Measurements from ENCODE around the gene IMMP2L.
"Not testable (repeated sequence)": the region's sequence is repeated elsewhere in the genome, so short reads cannot be mapped to it uniquely, and the experiment has no call there.

Gene IMMP2L

DNA sequence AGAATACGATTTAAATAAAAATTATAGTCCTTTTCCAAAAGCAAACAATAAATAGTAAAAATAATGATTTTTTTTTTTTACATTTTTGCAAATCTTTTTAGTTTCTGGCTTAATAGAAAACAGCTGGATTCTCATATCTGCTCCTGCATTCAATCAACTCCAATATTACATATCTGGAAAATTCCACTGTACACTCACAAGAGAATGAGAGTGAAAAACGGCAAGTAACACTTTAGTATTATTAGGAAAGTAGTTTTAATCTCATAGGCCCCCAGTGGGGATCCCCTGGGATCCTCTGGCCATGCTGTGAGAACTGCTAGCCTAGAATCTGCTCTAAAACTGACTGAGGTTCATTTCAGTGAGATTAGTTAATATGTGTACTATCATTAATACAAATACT lies 599.9 kb downstream of the IMMP2L start:
- DNase-seq, result no peak

DNA sequence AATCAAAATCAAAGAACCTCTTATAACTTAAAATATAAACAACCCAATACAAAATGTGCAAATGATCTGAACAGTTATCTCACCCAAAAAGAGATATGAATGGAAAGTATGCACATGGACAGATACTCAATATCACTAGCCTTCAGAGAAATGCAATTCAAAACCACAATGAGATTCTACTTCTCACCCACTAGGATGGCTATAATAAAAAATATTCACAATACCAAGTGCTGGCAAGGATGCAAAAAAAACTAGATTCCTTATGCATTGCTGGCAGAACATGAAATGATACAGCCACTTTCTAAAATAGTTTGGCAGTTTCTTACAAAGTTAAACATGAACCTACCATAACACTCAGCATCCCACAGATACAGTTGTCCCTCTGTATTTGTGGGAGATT lies 601.5 kb downstream of the IMMP2L start:
- no peak for DNase-seq

GRCh38 chr7:110948280-110948679 lies 614.0 kb downstream of the IMMP2L start:
- no peak for DNase-seq

DNA sequence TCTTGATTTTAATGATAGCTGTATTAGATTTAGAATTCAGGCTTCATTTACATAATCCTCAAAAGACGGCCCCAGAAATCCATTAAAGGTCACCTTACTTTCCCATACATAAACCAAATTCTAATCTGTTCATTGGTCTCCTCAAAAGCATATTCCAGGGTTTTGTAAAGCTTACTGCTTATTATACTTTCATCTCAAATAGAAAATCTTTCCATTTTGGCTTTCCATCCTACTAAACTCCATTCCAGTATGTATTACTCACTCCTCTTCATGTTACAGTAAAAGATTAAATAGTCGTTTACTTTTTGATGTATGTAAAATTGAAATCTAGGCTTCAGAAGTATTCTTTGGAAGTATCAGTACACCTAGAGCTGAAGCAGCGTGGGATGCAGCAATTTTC lies 614.9 kb downstream of the IMMP2L start:
- no peak for DNase-seq

DNA sequence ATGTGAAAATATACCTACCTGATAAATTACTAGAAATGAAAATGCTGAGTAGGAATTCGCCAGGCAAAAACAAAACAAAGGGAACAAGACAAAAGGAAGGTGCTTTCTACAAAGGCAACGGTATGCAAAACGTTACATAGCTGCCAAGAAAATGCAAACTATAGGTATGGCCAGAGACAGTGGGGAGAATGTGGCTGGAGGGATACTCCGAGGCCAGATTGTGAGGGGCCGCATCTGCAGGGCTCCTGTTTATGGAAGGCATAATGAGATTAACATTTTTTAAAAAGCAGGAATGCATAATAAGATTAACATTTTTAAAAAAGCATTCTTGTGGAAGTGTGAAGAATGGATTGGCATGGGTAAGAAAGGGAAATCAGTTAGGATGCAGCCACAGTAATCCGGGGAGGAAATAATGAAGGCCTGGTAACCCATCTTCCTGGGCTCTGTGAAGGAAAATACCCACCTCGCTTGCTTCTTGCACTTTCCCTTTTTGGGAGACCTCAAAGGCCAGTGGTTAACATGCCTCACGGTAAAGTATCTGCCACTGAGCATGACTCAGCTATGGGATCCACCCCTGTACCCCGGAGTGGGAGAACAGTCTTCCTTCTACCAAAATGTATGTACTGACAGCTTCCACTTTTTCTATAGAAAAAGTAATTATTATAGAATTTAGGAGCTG lies 617.2 kb downstream of the IMMP2L start:
- no peak for DNase-seq

- no peak for DNase-seq
These were observed 617.8 kb downstream of the IMMP2L start for GRCh38 chr7:110944448-110944847.

DNA sequence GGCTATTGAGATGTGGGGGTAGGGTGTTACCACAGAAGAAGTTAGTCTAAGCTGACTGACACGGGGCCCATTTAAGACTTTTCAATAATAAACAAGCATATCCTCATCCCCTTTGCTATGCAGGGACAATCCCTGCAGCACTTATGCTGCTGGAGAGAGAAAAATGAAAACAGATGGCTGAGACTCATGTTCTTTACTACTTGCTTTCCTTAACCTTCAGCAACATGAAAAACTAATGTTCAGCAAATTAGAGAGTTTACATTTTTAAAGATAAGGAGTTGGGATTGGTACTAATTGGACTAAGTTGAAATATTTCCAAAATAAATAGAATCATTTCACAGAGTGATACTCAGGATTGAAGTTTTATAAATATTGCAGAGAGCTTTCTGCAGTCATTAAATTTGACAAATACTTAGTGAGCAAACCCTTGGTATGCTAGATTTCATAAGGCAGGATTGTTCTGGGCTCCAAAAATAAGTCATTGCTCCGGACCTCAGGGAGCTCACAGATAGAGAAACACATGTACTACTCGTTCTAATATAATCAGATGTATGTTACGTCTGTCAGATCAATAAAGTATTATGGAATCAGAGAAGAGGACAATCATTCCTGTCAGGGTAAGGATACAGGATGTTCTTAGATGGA lies 618.5 kb downstream of the IMMP2L start:
- no peak for DNase-seq

DNA sequence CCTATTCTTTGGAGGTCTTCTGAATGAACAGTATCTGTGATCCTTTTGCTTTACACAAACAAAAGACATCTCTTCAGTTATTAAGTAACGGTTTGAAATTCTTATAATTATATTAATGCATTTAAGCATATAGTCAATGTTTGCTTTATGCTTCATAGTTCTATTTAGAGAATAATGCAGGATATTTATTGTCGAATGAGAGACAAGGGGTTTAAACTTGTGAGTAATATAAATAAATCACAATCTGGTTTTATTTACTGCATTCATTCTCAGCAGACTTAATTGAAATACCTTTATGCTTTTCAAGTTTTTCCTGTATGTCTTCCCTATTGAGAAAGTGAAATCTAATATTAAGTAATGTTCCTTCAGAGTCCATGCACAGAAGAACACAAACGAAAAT lies 620.9 kb downstream of the IMMP2L start:
- DNase-seq, result no peak

DNA sequence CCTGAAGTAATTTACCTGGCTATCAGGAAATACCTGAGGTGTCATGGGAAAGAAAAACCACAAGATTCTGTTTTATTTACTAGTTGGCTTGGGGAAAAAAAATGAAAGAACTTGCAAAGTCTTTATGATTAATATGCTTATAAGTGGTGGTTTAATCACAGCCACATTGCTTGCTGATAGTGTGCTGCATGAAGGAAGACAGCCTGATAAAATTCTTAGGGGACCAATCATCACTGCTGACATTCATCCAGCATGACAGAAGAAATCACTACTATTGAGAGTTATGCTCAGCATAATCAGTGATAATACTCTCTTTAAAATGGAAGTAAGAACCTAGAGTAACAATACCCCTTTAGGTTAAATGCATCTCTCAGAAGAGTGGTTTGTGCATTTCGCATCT lies 621.5 kb downstream of the IMMP2L start:
- no peak for DNase-seq

DNA sequence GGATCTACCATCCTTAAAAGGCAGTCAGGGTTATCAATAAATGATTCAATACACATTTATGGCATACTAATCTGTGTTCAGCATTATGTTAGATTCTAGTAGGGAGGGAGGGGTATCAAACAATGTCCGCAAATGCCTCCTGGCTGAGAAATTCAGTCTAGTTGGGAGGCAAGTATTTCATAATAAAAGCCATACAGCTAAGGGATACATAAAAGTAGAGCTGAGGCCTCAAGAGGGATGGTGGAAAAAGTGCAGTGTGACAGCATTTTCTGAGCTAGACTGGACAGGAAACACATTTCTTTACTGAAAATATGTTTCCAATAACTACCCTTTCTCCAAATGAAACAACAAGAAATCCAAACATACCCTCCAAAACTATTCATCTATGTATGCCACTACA lies 624.1 kb downstream of the IMMP2L start:
- no peak for DNase-seq

- not testable (repeated sequence) for DNase-seq
These were observed 625.6 kb downstream of the IMMP2L start for GRCh38 chr7:110936665-110937064.

DNA sequence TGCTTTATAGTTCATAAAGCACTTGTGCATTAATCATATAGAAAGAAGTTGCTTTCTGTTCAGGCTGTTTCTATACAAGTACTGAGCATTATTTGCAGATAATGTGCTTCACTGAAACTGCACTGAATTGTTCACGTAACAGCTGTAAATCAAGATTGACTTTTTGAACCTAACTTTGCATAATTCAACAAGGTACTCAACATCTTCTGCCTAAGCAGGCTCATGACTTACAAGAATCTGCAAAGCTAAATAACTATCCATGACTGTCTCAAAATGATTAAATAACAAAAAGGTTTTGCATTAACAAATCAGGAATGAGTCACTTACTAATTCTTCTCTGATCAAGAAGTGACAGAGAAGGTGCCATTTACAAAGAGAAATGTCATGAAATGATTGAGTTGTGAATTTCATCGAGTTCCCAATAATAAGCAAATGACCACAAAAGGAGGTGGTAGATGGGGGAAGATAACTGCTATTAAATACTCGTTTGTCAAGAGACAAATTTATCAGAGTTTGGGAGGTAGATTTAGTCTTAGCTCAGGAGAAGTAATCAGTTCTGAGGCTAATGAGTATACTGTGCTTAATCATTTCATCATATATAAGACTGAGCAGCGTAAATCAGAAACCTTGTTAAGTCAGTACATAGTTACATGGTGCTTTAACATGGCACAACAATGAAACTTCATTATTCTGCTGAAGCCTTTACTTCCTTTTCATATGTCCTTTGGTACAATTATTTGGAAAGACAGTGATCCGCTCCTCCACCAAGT lies 632.6 kb downstream of the IMMP2L start:
- DNase-seq, result no peak

DNA sequence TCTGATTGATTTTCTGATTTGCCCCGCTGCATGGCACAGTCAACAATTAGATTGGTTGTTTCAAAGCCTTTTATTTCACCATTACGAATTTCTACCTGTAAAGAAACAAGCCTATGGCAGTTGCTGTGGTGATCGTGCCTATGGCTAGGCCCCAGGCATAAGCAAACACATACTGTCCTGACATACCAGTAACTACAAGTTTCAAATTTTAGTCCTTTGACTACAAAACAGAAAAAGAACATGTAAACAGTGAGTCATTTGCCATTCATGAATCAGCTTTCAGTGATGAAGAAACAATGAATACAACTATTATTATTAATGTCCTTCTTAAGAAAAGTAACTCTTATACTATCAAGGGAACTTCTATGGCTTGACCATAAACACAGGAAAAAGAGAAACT lies 639.4 kb downstream of the IMMP2L start:
- DNase-seq, result no peak

DNA sequence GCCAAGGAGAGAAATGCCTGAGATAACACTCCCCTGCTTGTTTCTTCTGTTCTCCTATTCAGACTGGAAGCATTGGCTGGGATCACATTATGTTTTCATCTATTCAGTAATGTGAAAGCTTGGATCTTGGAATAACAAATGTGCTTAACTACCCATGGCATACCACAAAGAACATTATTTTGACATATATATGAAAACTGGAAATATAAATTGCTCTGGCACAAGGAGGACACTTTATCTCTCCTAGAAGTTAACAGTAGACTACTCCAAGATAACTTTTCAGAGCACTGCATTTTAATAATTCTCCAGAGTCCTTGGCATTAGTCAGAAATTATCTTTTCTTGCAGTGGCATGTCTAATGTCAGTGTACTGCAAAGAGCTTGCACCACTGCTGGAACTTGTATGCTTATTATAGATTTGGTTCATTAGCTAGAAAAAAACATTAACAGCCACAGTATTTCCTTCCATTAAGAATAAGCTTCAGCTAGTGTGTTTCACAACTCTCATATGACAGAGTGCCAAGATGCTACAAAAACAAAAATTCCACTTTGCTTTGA lies 640.6 kb downstream of the IMMP2L start:
- DNase-seq, result no peak

DNA sequence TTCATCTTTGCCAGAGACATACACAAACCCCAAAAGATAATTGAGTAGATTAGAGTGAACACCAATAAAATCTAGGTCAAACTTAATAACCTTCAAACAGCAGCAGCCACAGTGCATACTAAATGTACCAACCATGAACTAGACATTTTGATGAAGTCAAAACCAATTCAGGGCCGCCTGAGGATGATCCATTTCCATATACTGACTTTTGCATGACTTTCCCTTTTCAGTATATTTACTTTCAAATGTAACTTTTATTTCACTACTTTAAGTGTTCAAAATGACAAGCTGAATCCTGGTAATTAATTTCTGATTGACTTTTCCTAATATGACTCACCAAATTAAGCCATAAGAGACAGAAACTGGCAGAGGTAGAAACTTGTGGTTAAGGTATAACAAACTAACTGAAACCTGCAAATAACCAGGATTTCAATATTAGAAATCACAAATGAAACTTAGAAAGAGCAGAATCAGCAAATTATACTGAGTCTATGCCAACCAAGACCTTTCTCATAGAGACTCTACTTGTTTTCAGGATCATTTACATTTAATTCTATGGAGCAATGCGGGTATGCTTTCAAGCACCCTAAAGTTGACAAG lies 643.2 kb downstream of the IMMP2L start:
- DNase-seq, result no peak

GRCh38 chr7:110914263-110914662 lies 648.0 kb downstream of the IMMP2L start:
- DNase-seq, result no peak

GRCh38 chr7:110911632-110912031 lies 650.7 kb downstream of the IMMP2L start:
- DNase-seq, result no peak

GRCh38 chr7:110909117-110909516 lies 653.2 kb downstream of the IMMP2L start:
- DNase-seq, result no peak

DNA sequence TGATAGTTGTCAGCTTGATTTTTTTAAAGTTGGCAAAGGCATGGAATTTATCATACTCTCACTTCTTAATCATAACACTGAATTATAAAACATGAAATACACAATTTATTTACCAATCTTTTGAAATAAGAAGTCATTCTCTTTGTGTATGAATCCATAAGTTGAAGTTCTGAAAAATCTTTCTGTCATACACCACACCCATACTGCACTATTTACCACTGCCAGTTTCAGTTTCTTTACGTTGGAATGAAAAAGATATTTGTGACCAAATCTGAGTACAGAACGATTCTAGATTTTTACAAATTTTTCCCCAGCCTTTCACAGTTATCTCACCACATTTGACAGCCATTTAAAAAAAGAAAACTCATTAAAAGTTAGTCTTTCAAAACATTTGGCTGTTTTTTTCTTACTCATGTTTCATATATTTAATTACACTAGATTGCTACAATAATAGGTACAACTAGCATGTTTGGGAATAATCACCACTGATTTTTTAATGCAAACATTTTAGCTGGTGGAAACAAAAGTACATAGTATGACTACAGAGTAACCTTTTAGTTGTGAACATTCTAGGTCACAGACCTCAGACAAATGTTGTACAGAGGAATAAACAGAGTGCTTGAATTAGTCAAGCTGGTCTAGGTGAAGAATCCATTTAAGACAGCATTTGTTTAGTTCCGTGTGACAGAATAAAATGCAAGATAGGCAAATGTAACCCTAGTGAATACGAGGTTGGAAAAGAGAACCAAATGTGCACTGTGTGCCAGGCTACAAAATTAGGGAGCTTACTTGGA lies 656.3 kb downstream of the IMMP2L start:
- DNase-seq, result no peak

DNA sequence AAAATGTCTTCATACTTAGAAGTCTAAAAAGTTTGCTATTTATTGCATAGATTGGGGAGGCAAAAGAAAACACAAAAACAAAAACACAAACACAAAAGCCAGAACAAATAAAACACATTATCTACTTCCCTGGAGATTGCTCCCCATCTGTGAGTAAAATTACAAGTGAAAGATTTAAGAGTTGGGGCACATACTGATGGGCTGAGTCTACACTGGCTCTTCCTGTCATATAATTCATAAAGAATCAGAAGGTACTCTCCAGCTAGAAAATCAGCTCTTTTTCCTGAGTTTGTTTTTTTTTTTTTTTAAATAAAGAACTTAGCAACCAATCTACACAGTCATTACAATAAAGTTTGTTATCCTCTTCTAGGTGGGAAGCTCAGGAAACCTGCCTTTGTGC lies 663.8 kb downstream of the IMMP2L start:
- no peak for DNase-seq

DNA sequence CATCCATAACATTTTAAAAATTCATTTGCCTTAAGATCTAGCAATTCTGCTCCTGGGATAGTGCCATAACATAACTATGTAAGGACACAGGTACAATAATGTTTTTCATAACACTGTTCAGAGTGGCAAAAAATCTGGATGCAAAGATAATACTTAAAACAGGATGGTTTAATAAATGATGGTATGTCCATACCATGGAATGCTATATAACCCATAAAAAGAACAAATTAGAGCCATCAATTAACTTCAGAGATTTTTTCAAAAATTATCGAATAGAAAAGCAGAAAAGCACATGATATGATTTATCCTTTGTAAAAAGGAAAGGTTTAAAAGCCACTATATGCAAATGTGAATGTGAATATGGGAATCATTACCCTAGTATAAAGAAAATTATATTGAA lies 664.8 kb downstream of the IMMP2L start:
- DNase-seq, result no peak

DNA sequence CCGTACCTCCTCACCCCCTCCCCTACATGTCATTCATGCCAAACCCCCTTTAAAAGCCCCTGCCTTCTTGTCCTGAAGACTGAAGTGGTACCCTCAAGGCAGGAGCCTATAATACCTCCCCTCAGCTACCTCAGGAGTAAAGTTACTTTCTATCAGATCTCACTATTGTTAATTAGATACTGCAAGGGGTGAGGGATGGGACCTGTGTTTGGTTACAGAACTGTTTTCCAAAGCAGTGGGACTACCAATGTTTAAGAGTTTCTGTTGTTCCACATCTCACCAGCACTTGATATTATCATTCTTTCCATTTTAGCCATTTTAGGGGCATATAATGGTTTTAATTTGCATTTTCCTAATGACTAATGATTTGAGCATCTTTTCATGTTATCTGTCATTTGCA lies 668.2 kb downstream of the IMMP2L start:
- no peak for DNase-seq

DNA sequence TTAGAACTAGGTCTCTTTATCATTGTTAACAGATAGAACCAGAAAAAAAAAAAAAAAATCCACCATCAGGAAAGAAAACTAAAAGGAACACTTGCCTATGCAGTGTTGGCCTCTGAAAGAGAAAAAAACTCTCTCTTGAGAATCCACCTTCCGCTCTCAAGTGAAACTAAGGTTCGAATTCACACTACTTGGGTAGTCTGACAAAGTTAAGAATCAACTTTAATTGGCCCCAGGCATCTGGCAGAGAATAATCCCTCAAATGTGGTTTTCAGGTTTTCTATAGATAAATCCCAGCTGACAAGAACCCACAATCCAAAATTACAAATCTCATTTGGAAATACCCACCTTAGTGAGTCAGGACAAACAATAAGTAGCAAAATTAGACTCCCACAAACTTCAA lies 671.1 kb downstream of the IMMP2L start:
- no peak for DNase-seq

All from CD4-positive, alpha-beta T cell treated with Interleukin-21 for 1 hour (primary cell).